ENCODE data around the gene IRF2BP2.
"Not testable (repeated sequence)": the region's sequence is repeated elsewhere in the genome, so short reads cannot be mapped to it uniquely, and the experiment has no call there.

IRF2BP2 gene

DNA sequence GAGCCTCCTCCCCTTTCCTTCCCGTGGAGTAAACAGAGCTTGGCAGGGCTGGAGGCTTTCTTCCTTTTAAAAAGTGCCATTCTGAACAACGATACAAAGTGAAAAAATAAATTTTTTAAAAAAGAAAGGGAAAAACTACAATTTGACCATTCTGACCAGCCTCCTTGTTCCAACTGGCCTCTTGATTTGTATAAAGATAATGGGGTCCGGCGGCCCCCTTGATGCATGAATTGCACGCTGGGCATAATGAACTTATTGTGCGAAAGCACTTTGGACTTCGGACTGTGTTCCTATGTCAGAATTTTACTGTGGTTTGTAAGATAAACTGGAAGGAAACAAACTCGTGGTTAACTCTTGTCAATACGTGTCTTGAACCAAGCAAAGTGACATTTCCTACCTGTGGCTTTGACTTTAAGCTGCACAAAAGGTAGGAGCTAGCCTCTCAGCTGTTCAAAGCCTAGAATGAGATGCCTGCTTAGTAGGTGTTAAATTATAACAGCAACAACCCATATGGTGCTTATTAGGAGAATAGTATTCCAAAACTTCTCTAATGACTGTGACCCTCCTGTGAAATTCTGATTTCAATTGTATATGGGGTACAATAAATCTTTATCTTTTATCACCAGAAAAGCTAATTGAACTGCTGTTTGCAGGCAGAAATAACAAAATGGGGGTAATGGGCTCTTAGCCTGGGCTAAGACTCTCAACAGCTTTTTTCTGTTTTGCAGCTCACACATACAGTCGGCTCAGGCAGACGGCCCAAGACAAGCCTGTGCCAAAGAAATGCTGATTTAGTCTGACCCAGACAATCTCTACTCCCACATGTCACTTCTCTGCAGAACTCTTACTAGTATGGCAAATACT lies 9.3 kb downstream of the IRF2BP2 start:
- no peak for DNase-seq

DNA sequence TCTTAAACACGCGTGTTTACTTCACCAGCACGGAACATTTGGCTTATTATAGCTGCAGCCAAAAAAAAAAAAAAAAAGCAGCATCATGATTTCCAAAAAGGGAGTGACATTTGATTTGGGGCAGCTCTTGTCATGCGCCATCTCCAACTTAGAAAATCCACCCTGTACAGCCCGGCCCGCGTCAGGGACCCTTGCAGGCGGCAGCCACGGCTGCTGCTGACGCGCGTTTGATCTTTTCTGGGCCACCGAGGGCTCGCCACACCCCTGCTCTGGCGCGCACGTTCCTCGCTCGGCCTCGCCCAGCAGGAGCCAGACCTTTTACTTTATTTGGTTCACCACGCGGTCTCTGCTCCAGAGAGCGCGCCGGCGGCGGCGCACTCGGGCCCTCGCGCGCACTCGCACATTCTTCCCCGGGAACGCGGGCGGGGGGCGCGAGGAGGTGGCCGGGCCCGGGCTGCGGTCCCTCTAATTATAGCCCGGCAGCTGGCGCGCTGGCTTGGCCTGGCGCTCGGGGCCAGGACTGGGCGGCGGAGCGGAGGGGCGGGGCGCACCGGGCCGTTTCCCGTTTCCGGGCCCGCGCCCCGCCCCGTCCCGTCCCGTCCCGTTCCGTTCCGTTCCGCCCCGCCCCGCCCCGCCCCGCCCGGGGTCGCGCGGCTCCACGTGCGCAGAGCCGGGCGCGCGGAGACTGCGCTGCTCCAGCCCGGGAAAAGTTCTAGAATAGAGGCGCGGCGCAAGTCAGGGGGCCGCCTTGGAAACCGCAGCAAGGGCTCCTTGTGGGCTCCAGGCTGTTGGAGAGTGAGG lies 10.2 kb downstream of the IRF2BP2 start:
- DNase-seq, result peak; percentile 89 to 92

DNA sequence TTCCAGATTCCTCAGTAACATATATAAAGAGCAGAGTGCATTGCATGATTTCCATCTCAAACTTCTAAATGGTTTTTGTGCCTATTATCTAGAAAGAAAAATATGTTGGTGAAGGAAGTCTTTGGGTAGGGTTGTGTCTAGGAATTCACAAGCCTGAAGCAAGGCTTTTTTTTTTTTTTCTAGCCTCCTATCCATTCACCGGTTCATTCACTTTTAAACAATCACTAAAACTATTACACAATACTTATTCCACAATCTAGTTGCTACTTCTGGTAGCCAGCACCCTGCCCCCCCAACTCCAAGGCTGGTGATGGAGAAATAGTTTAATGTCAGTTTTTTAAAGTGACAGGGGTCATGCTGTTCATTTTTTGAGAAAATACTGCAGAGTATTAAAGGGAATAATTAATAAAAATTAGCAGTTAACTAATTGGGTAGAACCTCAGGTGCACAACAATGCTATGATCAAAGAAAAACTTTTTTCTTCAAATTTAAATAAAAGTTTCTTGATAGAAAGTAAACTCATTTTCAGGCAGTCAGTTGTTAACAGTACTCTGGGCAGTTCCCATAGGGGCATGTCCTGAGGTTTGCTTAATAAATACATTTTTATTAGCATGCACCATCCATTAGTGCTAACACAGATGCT lies 10.9 kb downstream of the IRF2BP2 start:
- no peak for DNase-seq

DNA sequence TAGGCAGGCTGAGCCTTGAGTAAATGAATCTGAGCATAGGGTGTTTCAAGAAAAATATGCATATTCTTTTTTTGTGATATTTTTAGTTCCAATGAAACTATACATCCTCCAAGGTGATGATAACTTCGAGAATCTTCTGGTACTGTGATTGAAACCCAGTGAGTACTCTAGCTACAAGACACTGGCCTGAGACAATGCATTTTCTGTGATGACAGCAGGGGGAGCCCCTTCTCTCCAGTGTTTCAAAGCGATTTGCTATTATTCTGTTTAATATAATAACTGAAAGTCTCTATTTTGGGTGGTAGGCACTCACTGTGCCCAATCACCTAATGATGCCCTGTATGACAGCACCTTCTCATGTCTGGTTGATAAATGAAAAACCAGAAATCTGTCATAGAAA lies 12.1 kb downstream of the IRF2BP2 start:
- no peak for DNase-seq

DNA sequence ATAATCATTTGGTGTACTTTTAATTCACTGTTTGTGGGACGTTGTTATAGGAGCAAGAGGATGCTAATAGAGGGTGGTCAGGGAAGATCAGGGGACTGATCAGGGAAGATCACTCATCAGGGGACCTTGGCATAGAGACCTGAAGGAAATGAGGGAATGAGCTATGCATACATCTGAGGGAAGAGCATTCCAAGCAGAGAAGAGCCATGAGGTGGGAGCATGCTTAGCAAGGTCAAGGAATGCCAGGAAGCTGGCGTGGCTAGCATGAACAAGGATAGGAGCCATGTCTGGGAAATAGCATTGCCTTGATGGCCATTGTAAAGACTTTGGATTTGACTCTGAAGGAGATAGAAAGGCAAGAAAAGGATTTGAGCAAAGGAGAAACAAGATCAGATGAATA lies 14.1 kb downstream of the IRF2BP2 start:
- no peak for DNase-seq

DNA sequence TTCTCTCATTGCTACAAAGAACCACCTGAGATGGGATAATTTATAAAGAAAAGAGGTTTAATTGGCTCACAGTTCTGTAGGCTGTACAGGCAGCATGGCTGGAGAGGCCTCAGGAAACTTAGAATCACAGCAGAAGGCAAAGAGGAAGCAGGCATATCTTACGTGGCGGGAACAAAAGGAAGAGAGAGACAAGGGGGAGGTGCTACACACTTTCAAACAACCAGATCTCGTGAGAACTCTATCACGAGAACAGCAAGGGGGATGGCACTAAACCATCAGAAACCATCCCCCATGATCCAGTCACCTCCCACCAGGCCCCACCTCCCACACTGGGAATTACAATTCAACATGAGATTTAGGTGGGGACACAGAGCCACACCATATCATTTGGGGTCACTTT lies 15.4 kb downstream of the IRF2BP2 start:
- DNase-seq, result not testable (repeated sequence)

DNA sequence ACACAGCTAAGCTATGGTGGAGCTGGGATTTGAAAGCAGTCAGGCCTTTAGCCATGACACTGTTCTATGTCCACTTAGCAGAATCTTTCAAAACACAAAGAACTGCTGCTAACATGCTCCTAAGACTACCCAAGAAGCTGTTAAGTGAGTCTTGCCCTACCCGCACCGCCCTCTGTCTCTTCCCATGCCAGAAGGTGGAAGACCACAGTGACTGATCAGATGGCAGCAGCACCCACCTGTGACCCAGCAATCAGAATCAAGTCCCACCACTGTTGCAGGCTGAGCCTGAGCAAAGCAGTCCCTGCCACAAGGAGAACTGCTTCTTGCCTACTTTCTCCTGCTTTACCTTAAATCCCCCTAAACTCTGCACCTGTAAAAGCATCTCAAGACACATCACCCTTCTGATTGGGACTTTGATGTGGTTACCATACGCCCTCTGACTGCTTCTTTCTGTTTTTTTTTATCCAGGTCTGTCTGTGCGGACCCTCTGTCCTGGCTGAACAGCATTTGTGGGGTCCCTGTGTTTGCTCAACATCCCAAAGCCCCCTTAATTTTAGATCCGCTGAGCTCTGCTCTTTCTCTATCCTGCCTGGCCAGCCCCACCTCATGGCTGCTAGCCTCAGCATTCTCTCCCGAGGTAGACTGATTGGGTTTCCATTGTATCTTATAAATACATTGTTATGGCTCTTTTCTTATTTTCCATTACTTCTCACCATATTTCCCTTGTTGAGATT lies 16.0 kb downstream of the IRF2BP2 start:
- DNase-seq, result no peak

DNA sequence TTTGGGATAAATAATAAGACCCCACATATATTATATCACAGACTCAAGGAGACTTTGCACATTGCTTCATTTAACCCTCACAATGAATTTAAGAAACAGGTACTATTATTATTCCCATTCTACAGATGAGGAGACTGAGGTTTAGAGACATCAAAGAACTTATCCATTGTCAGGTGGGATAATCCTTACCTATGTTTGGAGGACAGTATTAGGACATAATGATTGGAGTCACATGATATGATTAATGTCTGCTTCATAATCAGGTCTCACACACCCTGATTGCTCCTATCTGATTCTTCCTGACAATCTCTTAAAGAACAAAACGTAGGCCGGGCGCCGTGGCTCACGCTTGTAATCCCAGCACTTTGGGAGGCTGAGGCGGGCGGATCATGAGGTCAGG lies 16.9 kb downstream of the IRF2BP2 start:
- no peak for DNase-seq

DNA sequence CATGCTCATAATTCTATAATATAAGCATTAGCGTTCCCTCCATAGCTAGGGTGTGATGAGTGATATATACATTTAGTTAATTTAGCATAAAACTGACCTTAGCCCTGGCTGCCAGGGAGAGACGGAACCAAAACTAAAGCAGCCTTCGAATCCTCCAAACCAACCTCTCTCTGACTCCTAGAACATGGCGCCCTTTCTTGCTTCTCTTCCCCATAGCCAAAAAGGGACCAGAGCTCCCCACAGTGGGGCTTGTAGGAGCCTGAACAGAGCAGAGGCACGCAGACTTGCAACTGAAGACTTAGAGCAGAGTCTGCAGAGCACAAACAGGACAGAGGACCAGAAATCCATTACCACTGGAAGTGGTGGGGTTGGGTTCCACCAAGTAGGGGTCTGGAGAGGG lies 17.7 kb downstream of the IRF2BP2 start:
- no peak for DNase-seq

DNA sequence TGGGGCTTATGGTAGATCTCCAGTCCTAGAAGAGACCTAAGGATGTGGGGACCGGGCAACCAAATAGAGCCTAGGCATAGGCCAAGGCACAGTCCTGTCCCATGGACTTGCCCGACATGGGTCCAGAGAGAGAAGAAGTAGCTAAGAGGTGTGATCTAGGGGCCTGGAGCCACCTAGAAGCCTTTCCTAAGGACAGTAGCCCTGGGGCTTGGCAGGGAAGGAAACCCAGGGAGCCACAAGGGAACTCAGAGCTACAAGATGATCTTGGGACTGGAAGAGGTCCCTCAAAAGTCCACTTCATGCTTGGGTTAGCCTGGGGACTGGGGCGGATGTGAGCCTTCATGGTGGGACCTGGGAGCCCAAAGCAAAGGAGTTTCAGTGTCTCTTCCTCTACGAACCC lies 18.8 kb downstream of the IRF2BP2 start:
- no peak for DNase-seq

DNA sequence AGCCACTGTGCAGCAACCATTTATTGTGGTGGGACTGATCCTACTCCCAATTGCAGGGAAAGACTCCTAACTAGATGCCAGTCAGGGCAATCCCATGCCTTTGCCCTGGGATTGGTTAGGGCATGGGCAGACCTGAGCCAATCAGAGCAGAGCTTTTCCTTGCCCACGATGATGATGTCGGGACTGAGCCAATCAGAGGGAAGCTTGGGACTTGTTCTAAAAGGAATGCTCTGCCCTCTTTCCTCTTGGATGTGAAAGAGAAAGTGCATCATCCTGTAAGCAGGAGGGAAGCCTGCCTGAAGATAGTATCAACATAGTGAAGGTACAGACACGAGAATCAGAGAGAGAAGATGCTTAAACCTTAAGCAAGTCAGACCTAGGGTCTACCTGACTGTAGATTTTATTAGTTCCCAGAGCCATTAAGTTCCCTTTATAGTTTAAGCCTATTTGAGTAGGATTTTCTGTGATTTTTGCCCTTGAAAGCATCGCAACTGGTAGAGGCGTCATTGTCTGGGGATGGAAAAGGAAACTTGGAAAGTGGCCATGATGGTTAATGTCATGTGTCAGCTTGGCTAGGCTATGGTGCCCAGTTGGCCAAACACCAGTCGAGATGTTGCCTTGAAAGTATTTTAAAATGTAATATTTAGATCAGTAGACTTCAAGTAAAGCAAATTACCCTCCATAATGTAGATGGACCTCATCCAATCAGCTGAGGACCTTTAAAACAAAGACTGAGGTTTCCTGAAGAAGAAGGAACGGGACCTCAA lies 19.9 kb downstream of the IRF2BP2 start:
- peak in 1 of 2 experiments; percentile 26 for DNase-seq

DNA sequence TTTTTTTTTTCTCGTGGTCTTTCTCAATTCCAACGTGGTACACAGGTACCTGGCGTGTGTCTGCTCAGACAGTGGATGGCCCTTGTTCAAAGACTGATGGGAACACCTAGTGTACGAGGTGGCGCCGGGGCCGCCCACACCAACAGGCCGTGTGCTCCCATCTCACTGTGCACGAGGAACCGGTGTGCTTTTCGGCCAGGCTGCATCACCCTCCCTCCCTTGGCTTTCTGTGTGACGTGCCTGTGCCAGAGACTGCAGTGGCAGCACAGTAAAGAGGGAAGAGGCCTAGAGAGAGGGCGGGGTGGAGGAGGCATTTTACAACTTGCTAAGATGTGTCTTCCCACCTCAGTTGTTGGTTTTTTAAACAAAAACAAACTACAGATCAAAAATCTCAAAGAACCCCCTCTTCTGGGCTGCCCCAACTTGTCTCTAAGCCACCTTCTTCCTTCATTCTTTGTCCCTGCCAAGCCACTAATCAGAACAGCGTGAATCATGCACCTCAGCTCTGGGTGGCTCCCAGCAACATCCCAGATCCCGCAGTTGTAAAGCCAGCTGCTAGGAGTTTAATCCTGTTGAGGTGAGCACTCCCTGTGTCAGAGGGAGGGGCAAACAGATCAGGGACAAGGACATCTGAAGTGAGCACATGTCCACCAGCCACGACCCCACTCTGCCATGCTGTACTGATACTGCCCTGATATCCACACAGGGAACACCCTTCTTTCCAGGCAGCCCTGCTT lies 20.7 kb downstream of the IRF2BP2 start:
- DNase-seq, result no peak

DNA sequence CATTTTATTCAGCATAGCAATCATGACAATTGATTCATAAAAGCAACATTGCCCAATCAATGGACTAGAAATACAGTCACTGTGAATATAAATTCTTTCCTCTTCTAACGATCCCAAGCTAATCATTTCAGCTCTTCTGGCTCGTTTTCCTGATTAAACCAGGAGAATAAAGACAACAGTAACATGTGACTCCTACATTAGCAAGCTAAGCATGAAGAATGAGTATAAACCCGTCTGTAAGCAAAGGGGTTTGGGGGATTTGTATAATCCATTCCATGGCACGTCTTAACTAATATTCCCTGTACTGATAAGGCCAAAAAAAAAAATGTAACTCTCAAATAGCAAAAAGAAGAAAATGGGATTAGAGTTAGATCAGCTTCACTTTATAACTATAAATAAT lies 21.6 kb downstream of the IRF2BP2 start:
- no peak for DNase-seq

DNA sequence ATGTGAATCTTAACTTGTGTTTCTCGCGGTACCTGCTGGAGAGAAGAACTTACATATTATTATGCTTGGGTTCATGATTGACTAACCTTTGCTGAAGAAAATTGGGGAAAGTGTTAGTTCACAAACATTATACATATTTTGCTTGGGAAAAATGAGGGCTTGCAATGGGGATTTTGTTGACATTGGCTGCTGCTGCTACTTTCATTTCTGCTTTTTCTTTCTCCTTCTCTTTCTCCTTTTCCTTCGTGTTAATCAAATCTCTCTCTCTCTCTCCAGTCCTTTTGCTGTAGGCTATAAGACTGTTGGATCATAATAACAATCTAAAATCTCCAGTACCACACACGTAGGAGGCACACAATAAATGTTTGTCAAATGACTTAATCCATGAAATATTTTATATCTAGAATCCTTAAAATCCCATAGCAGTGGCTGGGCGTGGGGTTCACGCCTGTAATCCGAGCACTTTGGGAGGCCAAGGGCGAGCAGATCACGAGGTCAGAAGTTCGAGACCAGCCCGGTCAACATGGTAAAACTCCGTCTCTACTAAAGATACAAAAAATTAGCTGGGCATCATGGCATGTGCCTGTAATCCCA lies 23.0 kb downstream of the IRF2BP2 start:
- no peak for DNase-seq

DNA sequence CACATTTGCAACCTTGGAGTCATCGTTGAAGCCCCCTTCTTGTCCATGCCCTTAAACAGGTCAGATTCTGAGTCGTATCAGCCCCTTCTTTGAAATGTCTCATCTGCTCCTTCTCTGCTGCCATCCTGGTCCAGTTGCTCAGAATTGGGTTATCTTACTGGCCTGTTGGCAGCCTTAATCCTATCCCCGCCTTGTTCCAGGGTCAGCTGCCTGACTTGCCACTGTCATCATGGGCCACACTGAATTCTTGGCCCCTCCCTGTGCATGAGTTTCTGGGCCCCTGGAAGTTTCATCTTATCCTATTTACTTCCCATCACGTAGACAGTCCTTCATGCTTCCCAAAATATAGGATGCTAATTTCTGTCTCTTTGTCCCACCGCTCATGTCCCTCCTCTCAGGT lies 23.7 kb downstream of the IRF2BP2 start:
- no peak for DNase-seq

DNA sequence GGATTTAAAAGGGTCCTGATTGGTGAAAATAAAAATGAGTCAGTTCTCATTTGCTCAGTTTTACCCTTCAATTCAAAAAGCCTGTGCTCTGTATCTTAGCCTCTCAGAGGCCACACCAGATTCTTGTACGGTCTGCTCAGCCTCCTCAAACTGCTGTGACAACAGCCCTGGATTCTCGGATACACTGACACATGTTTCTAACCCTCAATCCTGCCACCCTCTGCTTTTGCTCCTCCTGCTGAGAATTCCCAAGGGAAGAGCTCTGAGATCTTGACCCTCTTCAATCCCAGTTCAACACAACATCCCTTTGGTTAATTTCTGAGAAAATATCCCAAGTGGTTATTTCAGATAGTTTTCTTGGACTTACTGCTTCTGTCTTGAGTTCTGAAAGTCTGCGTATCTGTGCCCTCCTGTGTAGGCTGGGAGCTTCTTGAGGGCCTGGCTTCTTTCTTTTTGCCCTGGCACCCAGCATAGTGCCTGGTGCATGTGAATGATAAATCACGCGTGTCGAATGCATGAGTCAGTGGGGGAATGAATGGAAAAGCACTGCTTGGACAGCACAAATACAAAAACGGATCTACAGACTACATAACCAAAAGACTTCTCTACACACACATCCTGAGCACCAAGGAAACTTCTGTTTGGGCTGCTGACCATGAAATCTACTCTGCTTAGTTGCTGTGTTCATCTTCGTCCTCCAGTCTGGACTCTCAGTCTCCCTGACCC lies 24.5 kb downstream of the IRF2BP2 start:
- DNase-seq, result no peak

DNA sequence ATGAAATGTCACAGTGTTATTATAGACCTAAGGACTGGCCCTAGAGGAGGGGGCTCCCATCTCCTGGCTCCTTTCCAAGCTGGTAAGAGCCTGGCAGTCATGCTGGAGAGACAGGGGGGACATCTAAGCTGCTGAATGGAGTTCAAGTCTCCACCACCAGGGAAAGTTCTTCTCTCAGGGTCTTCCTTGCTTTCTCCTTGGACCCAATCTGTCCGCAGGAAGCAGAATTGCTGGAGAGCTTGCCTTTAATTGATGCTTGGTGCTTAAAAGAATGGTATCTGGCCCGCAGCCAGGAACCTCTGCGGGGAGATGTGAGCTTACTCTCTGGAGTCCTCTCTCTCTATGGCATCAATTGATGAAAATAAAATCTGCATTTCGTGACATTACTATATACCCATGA lies 25.1 kb downstream of the IRF2BP2 start:
- peak; percentile 57 to 61 for DNase-seq

DNA sequence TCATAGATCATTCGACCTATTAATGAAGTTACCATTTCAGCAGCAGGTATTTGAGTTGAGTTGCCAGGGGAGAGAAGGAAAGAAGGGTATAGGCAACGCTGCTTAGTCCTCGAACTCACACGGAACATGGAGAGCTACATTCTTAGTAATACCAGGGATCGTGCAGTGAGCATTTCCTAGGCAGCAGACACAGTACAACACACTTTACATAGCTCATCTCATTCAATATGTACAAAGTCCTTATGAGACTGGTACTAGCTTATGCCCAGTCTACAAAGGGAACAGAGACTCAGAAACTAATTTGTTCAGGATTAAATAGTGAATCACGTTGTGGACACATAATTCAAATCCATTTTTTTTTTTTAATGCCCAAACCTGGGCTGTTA lies 25.6 kb downstream of the IRF2BP2 start:
- DNase-seq, result no peak

DNA sequence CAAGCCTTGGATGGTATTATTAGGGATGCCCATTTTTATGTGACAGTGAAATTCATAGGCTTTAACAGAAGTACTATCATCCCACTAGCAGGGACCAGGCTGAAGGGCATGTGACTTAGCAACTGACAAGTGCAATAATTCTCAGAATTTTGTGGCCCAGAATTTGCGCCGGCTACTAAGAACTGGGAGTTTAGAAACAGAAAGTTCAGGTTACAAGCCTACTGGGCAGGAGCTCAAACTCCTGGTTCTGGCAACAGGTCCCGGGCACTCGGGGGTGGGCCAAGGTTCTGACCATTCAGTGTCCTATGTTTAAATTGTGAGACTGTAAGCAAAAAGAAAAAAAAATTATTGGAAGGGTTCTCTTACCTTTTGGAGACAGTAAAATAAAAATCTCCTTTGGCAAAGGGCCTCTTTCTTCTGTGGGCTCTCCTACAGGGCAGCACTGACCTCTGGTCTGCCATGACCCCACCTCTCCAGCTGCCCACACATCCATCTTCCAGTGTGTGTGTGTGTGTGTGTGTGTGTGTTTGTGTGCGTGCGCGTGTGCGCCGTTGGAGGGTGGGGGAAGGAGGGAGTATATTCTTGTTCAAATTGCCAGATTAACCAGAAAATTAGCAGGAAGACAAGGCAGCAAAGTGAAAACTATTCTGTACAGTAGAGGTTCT lies 26.1 kb downstream of the IRF2BP2 start:
- no peak for DNase-seq
